Right ventricle myocardium superior (tissue), 1 donor: ENCODE measurements around the gene ANKRD40. TPM values are rescaled to one million over a fixed set of nuclear protein-coding genes. Genes with fewer than 3 reads are reported as not detected.
A peak's percentile ranks its signal among the peaks of the same experiment; 100 is the strongest.
"Not testable (repeated sequence)": the region's sequence is repeated elsewhere in the genome, so short reads cannot be mapped to it uniquely, and the experiment has no call there.

Experiments used
- ATAC-seq: fragments of 200-7000 bp; cut with Tn5 transposase; one replicate; pipeline ENCODE4 v1.9.1; 2020; ENCODE audit warnings: mild to moderate bottlenecking; ENCODE audit not compliant: poor library complexity
- DNase-seq: peaks from one replicate; pipeline ENCODE4 v3.0.0-alpha.2; 2020
- intact Hi-C: fragments of 100-400 bp; cut with DNase I; formaldehyde crosslinking; loops from one replicate; pipeline ENCODE4 v1.11.2; 2022
- total RNA-seq: library from RNA; stranded (reverse); fragmentation: NEBNext Ultra II Directional; extraction: Animal tissue kit (Norgen Biotek cat#: 25700); gene quantifications from one replicate; pipeline ENCODE4 v1.2.1, GENCODE V29; 2021
- donor health status: DM: no; HTN: yes; CAD: no; lungs with severe emphysema.

Gene ANKRD40
- total RNA-seq, 1 donor from 2014 or later: 58.4 TPM

- intact Hi-C loops: no loop called here
- DNase-seq (no peak), ATAC-seq (no peak)
Observed at GRCh38 chr17:50689956-50690886, 17.5 kb downstream of the ANKRD40 start.

DNA sequence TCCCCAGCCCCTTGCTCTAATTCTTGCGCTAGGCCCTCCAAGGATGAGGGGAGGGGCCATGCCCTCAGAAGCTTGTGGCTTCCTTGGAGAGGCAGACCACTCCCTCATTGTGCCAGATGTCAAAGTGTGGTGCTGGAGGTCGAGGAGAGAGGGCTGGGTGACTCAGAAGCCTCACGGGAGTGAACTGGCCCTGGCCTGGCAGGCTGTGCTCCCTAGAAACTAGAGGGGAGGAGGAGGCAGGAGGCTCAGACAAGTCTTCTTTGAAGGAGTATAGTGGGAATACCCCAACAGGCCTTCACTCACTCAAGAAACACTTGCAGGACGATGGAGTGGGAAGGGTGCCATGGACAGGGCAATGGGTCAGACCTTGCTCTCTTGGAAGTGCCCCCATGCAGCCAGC, 18.5 kb downstream of the ANKRD40 start:
- intact Hi-C loops: no loop called here
- ATAC-seq (no peak), DNase-seq (no peak)

DNA sequence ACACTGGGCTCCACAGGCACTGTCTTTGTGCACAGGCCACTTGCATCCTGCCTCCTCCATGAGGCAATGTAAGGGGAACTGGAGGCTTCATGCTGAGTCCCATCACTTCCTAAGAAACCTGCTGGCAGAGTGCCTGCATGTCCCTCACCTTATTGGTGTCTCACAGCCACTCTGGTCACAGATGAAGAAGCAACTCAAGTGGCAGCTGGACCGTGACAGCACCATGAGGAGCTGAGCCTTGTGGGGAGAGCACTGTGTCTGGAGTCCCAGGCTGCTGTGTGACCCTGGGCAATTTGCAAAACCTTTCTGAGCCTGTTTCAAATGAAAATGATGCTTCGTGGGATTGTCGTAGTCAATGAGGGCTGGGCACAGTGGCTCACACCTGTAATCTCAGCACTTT, 19.5 kb downstream of the ANKRD40 start:
- intact Hi-C loops: no loop called here
- ATAC-seq: no peak

GRCh38 chr17:50687200-50688066, 20.3 kb downstream of the ANKRD40 start:
- ATAC-seq: no peak
- intact Hi-C loops: no loop called here
- no peak for DNase-seq

More for the DNA sequence above, 19.5 kb downstream of the ANKRD40 start:
- DNase-seq: no peak

GRCh38 chr17:50686494-50687199, 21.1 kb downstream of the ANKRD40 start:
- DNase-seq: peak; percentile 62
- intact Hi-C loops: no loop called here

GRCh38 chr17:50685691-50686493, 21.8 kb downstream of the ANKRD40 start:
- DNase-seq: no peak
- ATAC-seq: no peak
- intact Hi-C loops: no loop called here

More at GRCh38 chr17:50686494-50687199, 21.1 kb downstream of the ANKRD40 start:
- peak; percentile 74 for ATAC-seq

- DNase-seq: no peak
- no peak for ATAC-seq
- intact Hi-C loops: no loop called here
Observed at GRCh38 chr17:50685334-50685665, 22.4 kb downstream of the ANKRD40 start.

DNA sequence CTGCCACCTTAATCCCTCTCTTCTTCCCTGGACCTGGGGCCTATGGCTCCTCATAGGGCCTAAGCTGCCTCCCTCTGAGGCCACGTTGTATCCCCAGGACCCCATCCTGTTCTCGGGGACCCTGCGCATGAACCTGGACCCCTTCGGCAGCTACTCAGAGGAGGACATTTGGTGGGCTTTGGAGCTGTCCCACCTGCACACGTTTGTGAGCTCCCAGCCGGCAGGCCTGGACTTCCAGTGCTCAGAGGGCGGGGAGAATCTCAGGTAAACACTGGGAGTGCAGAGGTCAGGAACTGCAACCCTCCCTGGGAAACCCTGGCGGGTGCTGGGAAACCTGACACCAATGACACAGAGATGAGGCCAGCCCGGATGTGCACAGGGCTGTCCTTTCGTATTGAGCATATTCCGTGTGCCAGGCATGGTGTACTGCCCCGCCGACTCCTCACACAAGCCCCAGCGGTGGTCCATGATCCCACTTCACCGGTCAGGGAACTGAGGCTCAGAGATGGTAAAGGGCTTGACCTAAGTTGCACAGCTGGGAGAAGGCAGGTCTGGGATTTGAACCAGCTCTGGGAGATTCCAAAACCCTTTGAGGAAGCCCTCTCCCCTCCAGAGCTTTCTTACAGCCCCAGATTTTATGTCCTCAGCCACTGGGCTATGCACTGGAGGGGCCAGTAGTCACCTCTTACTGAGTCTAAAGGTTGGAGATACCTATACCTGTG, 22.9 kb downstream of the ANKRD40 start:
- intact Hi-C loops: loop anchor here (5.0 kb wide), 1 partner anchor 132 kb away; no protein-coding TSS in a partner anchor

GRCh38 chr17:50684288-50684611, 23.5 kb downstream of the ANKRD40 start:
- no peak for ATAC-seq
- intact Hi-C loops: loop anchor here (5.0 kb wide), 1 partner anchor 132 kb away; no protein-coding TSS in a partner anchor
- no peak for DNase-seq

More for the DNA sequence above, 22.9 kb downstream of the ANKRD40 start:
- DNase-seq: no peak
- no peak for ATAC-seq

- ATAC-seq (no peak), DNase-seq (no peak)
- intact Hi-C loops: loop anchor here (5.0 kb wide), 1 partner anchor 131 kb away; no protein-coding TSS in a partner anchor
Observed at GRCh38 chr17:50683434-50684287, 24.1 kb downstream of the ANKRD40 start.

GRCh38 chr17:50682938-50683337, 24.8 kb downstream of the ANKRD40 start:
- DNase-seq: no peak
- intact Hi-C loops: loop anchor here (5.0 kb wide), 1 partner anchor 131 kb away; no protein-coding TSS in a partner anchor
- ATAC-seq: no peak

DNA sequence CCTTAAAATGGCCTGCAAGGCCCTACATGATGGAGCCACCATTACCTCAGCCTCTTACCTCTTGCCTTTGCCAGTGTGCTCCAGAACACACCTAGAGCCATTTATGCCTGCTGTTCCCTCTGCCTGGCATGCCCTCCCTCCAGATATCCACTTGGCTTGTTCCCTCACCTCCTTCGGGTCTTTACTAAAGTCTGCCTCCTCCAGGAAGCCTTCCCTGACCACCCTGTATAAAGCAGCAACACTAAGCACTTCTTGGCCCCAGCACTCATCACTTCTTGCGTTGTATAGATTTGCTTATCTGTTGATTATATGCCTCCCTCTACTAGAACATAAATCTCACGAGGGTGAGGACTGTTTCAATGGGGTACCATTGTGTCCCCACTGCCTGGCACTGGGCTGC, 25.3 kb downstream of the ANKRD40 start:
- no peak for ATAC-seq
- intact Hi-C loops: loop anchor here (5.0 kb wide), 1 partner anchor 130 kb away; no protein-coding TSS in a partner anchor
- DNase-seq: no peak

- DNase-seq (no peak), ATAC-seq (peak; percentile 80)
- intact Hi-C loops: loop anchor here (2.0 to 5.0 kb wide), 2 partner anchors 51 to 129 kb away; no protein-coding TSS in a partner anchor
Observed at GRCh38 chr17:50681263-50682200, 26.2 kb downstream of the ANKRD40 start.

GRCh38 chr17:50680543-50681262, 27.0 kb downstream of the ANKRD40 start:
- intact Hi-C loops: loop anchor here (2.0 to 5.0 kb wide), 2 partner anchors 50 to 128 kb away; no protein-coding TSS in a partner anchor
- not testable (repeated sequence) for ATAC-seq, DNase-seq

DNA sequence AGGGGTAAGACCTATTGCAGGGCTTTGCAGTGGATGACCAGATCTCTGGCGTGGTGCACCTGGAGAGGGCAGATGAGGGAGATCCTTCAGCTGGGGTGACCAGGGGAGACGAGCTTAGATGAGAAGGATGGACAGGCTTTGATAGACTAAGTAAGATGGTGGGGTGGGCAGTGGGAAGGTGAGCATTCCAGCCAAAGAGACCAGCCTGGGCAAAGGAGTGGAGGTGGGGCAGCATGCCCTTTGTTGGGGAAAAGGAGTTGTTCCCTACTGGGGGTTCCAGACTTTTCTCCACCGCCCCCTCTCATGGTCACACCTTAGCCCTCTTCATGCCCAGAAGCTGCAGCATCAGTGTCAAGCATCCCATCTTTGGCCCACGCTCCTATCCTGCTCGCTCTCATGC, 27.6 kb downstream of the ANKRD40 start:
- no peak for ATAC-seq
- intact Hi-C loops: loop anchor here (2.0 to 5.0 kb wide), 2 partner anchors 49 to 128 kb away; no protein-coding TSS in a partner anchor
- no peak for DNase-seq
